Thyroid gland (tissue), 4 donors: ENCODE measurements around the gene RIPK4. TPM values are rescaled to one million over a fixed set of nuclear protein-coding genes. Genes with fewer than 3 reads are reported as not detected.

Source experiments
- DNase-seq, 2 donors: peaks; one replicate each; pipeline ENCODE4 v3.0.0-alpha.2; 2019
- H3K27ac ChIP-seq, 3 donors: fragments of 200-600 bp; sonication (generic); 1 replicate in 2 of 3; 2 replicates in 1 of 3; pipeline ENCODE4 v1.5.1; 2016 to 2019; ENCODE audit warnings: mild to moderate bottlenecking in 1 of 3, moderate library complexity in 1 of 3
- H3K27me3 ChIP-seq: fragments of 200-600 bp; sonication (generic); one replicate; pipeline ENCODE4 v1.5.1; 2019
- H3K36me3 ChIP-seq, 2 donors: fragments of 200-600 bp; sonication (generic); one replicate each; pipeline ENCODE4 v1.5.1; 2016 to 2019
- H3K4me1 ChIP-seq, 2 donors: fragments of 200-600 bp; sonication (generic); one replicate each; pipeline ENCODE4 v1.5.1; 2017 to 2019
- H3K4me3 ChIP-seq, 3 donors: fragments of 200-600 bp; sonication (generic); replicated peaks in 1 of 3; 1 replicate in 2 of 3; 2 replicates in 1 of 3; pipeline ENCODE4 v1.5.1; 2016; ENCODE audit warnings: mild to moderate bottlenecking in 1 of 3
- H3K9me3 ChIP-seq: fragments of 200-600 bp; sonication (generic); one replicate; pipeline ENCODE4 v1.5.1; 2017
- CTCF ChIP-seq, 6 experiments: fragments of 200-600 bp in 3 of 6; fragments of 450-650 bp in 3 of 6; sonication (generic) in 3 of 6; IDR thresholded peaks; one replicate each; pipeline ENCODE4 v1.5.1; 2016 to 2019; ENCODE audit warnings: antibody characterized with exemption in 6 of 6, mild to moderate bottlenecking in 2 of 6, inconsistent platforms in 1 of 6, moderate library complexity in 1 of 6
- POLR2A ChIP-seq, 2 donors: fragments of 450-650 bp; IDR thresholded peaks; one replicate each; pipeline ENCODE4 v1.6.1; 2017; ENCODE audit warnings: antibody characterized with exemption in 2 of 2, mild to moderate bottlenecking in 2 of 2, moderate library complexity in 1 of 2
- WGBS, 2 donors: methylation state at CpG; one replicate each; pipeline ENCODE4 v1.1.5; 2017; 5-methylcytosine and 5-hydroxymethylcytosine counted together
- intact Hi-C: fragments of 100-400 bp; cut with DNase I; formaldehyde crosslinking; loops from one replicate; pipeline ENCODE4 v1.15.1; 2023
- total RNA-seq, 4 donors: library from RNA; depleted of rRNA; stranded (reverse); fragments of >200 nt; gene quantifications; one replicate each; pipeline ENCODE4 v1.2.3, GENCODE V29; 2016

RIPK4 gene
- total RNA-seq, 4 donors from 2014 or later: 15.3 to 24.7 (median 22.6) TPM

- H3K36me3 ChIP-seq: no peaks in the 10 kb centered on the region
- no peaks in the 10 kb centered on the region for H3K9me3 ChIP-seq
- no peak overlapping the region for H3K4me3 ChIP-seq
- H3K27ac ChIP-seq: no peak overlapping the region
- TF ChIP-seq POLR2A (IDR thresholded peaks at IDR 0.05) (no peak), CTCF (IDR thresholded peaks at IDR 0.05) (no peak)
- intact Hi-C loops: no loop called here
- no peaks in the 10 kb centered on the region for H3K27me3 ChIP-seq
- H3K4me1 ChIP-seq: peaks cover 13 to 21% of the 10 kb centered on the region in 2 donors
- WGBS, 2 donors: 89 to 93% methylated on average over 6 to 10 of the region's 12 CpGs
- DNase-seq: no peak
Measured at GRCh38 chr21:41709965-41710822, 56.7 kb downstream of the RIPK4 start.

- no peak for TF ChIP-seq POLR2A (IDR thresholded peaks at IDR 0.05)
- no peak for TF ChIP-seq CTCF (IDR thresholded peaks at IDR 0.05)
- Histone ChIP-seq H3K27me3 (no peaks in the 10 kb centered on the region), H3K4me1 (peaks cover 13 to 21% of the 10 kb centered on the region in 2 donors)
Measured at GRCh38 chr21:41709166-41709565, 57.7 kb downstream of the RIPK4 start.

GRCh38 chr21:41707960-41708330, 58.9 kb downstream of the RIPK4 start:
- intact Hi-C loops: no loop called here
- no peaks in the 10 kb centered on the region for H3K36me3 ChIP-seq
- H3K27ac ChIP-seq: peak overlapping the region in 1 of 3 donors; percentile 64
- TF ChIP-seq CTCF (IDR thresholded peaks at IDR 0.05): no peak
- TF ChIP-seq POLR2A (IDR thresholded peaks at IDR 0.05): no peak
- H3K4me1 ChIP-seq: peaks cover 13 to 25% of the 10 kb centered on the region in 2 donors
- no peaks in the 10 kb centered on the region for H3K9me3 ChIP-seq
- DNase-seq: no peak
- H3K4me3 ChIP-seq: no peak overlapping the region
- H3K27me3 ChIP-seq: no peaks in the 10 kb centered on the region

More at GRCh38 chr21:41709166-41709565, 57.7 kb downstream of the RIPK4 start:
- no peaks in the 10 kb centered on the region for H3K9me3 ChIP-seq
- H3K4me3 ChIP-seq: no peak overlapping the region
- intact Hi-C loops: no loop called here
- DNase-seq: no peak
- H3K27ac ChIP-seq: no peak overlapping the region
- no peaks in the 10 kb centered on the region for H3K36me3 ChIP-seq
- WGBS, 2 donors: 74 to 76% methylated on average over 7 of the region's 7 CpGs

- H3K27me3 ChIP-seq: no peaks in the 10 kb centered on the region
- no peaks in the 10 kb centered on the region for H3K36me3 ChIP-seq
- H3K4me1 ChIP-seq: peaks cover 13 to 25% of the 10 kb centered on the region in 2 donors
- no peak overlapping the region for H3K4me3 ChIP-seq
- intact Hi-C loops: no loop called here
- H3K9me3 ChIP-seq: no peaks in the 10 kb centered on the region
- DNase-seq: peak; percentile 18 to 28
- peak overlapping the region in 2 of 3 donors; percentile 34 to 64 for H3K27ac ChIP-seq
- no peak for TF ChIP-seq CTCF (IDR thresholded peaks at IDR 0.05)
- no peak for TF ChIP-seq POLR2A (IDR thresholded peaks at IDR 0.05)
- WGBS, 2 donors: 46 to 47% methylated on average over 5 to 6 of the region's 6 CpGs
Measured at GRCh38 chr21:41707231-41707959, 59.5 kb downstream of the RIPK4 start.

- TF ChIP-seq POLR2A (IDR thresholded peaks at IDR 0.05) (no peak), CTCF (IDR thresholded peaks at IDR 0.05) (no peak)
- Histone ChIP-seq H3K27me3 (no peaks in the 10 kb centered on the region), H3K4me3 (no peak overlapping the region), H3K36me3 (no peaks in the 10 kb centered on the region), H3K27ac (peak overlapping the region in 2 of 3 donors; percentile 34 to 64), H3K9me3 (no peaks in the 10 kb centered on the region), H3K4me1 (peaks cover 13 to 25% of the 10 kb centered on the region in 2 donors)
- intact Hi-C loops: no loop called here
- WGBS, 2 donors: 45 to 48% methylated on average over 3 of the region's 3 CpGs
- DNase-seq: peak; percentile 53 to 67
Measured at GRCh38 chr21:41706678-41707077, 60.2 kb downstream of the RIPK4 start.
